ENCODE measurements around the gene SARNP.

Gene SARNP

DNA sequence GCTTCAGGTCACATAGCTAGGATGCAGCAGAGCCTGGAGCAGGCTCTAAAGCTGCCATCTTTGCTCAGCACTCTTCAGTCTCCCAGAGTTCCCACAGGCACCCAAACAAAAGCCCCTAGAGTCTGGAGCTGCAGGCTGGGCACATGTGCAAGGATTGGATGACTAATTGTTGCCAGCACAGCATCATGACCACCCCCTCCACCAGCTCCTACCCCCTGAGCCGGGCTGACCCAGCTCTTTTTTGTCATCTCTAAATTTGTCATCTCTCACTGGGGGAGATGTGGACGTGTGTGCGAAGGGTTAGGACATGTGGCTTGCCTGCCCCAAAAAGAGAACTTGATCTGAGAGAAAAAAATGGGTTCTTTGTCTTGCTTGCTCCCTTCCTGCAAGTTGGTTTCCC is 29.5 kb upstream of the SARNP start:
- Mint-ChIP-seq H3K36me3 (ENCODE audit: low read depth) (no peaks in the 10 kb centered on the region), H3K4me3 (no peak overlapping the region)
- TF ChIP-seq, protein P1, sequence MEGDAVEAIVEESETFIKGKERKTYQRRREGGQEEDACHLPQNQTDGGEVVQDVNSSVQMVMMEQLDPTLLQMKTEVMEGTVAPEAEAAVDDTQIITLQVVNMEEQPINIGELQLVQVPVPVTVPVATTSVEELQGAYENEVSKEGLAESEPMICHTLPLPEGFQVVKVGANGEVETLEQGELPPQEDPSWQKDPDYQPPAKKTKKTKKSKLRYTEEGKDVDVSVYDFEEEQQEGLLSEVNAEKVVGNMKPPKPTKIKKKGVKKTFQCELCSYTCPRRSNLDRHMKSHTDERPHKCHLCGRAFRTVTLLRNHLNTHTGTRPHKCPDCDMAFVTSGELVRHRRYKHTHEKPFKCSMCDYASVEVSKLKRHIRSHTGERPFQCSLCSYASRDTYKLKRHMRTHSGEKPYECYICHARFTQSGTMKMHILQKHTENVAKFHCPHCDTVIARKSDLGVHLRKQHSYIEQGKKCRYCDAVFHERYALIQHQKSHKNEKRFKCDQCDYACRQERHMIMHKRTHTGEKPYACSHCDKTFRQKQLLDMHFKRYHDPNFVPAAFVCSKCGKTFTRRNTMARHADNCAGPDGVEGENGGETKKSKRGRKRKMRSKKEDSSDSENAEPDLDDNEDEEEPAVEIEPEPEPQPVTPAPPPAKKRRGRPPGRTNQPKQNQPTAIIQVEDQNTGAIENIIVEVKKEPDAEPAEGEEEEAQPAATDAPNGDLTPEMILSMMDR (IDR thresholded peaks at IDR 0.05): no peak

GRCh38 chr12:55845785-55846496 is 28.4 kb upstream of the SARNP start:
- Mint-ChIP-seq H3K27ac (no peak overlapping the region), H3K27me3 (ENCODE audit: low read depth, poor library complexity) (peaks cover 4% of the 10 kb centered on the region), H3K36me3 (ENCODE audit: low read depth) (no peaks in the 10 kb centered on the region), H3K4me1 (peaks cover 81% of the 10 kb centered on the region), H3K4me3 (no peak overlapping the region), H3K9me3 (no peaks in the 10 kb centered on the region)
- TF ChIP-seq, protein P1 (IDR thresholded peaks at IDR 0.05): no peak
- DNase-seq: no peak

More for the DNA sequence above, 29.5 kb upstream of the SARNP start:
- peaks cover 4% of the 10 kb centered on the region for H3K27me3 Mint-ChIP-seq (ENCODE audit: low read depth, poor library complexity)
- no peaks in the 10 kb centered on the region for H3K9me3 Mint-ChIP-seq
- DNase-seq: no peak
- peaks cover 83% of the 10 kb centered on the region for H3K4me1 Mint-ChIP-seq
- H3K27ac Mint-ChIP-seq: peak overlapping the region; percentile 88

DNA sequence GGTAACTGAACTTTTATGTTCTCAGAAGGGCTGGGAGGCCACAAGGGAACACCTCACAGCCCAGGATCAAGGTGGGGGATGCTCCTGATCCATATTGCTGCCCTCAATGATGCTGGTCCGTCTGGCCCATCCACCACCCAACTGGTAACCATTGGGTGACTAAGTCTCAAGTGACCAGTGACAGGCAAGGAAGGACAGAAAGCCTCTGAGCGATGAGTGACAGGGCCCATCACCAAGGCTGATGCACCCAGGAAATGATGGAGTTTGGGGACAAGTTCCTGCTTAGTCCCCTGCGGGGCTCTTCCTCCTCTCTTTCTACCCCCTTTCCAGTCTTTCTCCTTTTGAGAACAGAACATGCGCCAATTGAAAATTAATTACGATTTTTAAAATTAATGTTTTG is 27.8 kb upstream of the SARNP start:
- Mint-ChIP-seq H3K36me3 (ENCODE audit: low read depth) (no peaks in the 10 kb centered on the region), H3K27me3 (ENCODE audit: low read depth, poor library complexity) (peaks cover 4% of the 10 kb centered on the region), H3K4me1 (peaks cover 75% of the 10 kb centered on the region), H3K27ac (no peak overlapping the region), H3K9me3 (no peaks in the 10 kb centered on the region), H3K4me3 (no peak overlapping the region)
- TF ChIP-seq, protein P1 (IDR thresholded peaks at IDR 0.05): no peak
- no peak for DNase-seq

DNA sequence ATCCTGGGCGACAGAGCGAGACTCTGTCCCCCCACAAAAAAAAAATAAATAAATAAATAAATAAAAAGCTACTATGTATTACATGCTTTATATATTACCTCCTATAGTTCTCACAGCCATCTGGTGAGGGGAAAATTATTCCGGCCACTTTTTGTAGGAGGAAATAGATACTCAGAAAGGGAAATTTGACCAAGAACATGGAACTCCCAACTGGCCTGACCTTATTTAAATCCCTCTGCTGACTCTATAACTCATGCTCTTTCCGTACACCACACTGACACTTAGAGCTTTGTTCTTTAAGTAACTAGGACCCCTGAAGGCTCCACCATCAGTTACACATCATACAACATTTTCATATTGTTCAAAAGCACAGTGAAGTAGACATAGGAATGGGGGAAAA is 27.4 kb upstream of the SARNP start:
- Mint-ChIP-seq H3K27ac (no peak overlapping the region), H3K27me3 (ENCODE audit: low read depth, poor library complexity) (peaks cover 4% of the 10 kb centered on the region), H3K36me3 (ENCODE audit: low read depth) (no peaks in the 10 kb centered on the region), H3K9me3 (no peaks in the 10 kb centered on the region), H3K4me1 (peaks cover 71% of the 10 kb centered on the region), H3K4me3 (no peak overlapping the region)
- DNase-seq: no peak
- TF ChIP-seq, protein P1 (IDR thresholded peaks at IDR 0.05): no peak

- Mint-ChIP-seq H3K4me3 (no peak overlapping the region), H3K9me3 (no peaks in the 10 kb centered on the region), H3K27ac (peak overlapping the region; percentile 54), H3K4me1 (peaks cover 65% of the 10 kb centered on the region), H3K36me3 (ENCODE audit: low read depth) (no peaks in the 10 kb centered on the region), H3K27me3 (ENCODE audit: low read depth, poor library complexity) (no peaks in the 10 kb centered on the region)
- TF ChIP-seq, protein P1 (IDR thresholded peaks at IDR 0.05): no peak
- no peak for DNase-seq
Observed at GRCh38 chr12:55843431-55843830, 25.9 kb upstream of the SARNP start.

Data from nephron progenitor cell (in vitro differentiated cells).